ENCODE measurements around the gene MFSD8. TPM values are rescaled to one million over a fixed set of nuclear protein-coding genes. Genes with fewer than 3 reads are reported as not detected.

MFSD8 gene
- 15.6 and 41.7 TPM in 2 replicates for total RNA-seq

GRCh38 chr4:127965062-127965802, at the start of gene MFSD8, which contains the start of gene ABHD18:
Gene MFSD8, minus strand, starts transcription at chr4:127965173. Its CDS starts 40 bp downstream, at chr4:127965133.
Gene ABHD18, plus strand, starts transcription at chr4:127965406. Its CDS starts 17,550 bp downstream, at chr4:127982956.

GRCh38 chr4:127880763-127881562, 84.0 kb downstream of the MFSD8 start, which contains the start of gene PLK4:
Gene PLK4, plus strand, starts transcription at chr4:127880893. Its CDS starts 242 bp downstream, at chr4:127881135.

Other genes with a start within 250 kb of the MFSD8 start
- gene SLC25A31, start 234.8 kb downstream of the MFSD8 start, total RNA-seq = not detected in 2 replicates
- gene HSPA4L, start 182.9 kb downstream of the MFSD8 start, total RNA-seq = 0.54 and 3.7 TPM in 2 replicates
- gene PLK4, start 84.3 kb downstream of the MFSD8 start, total RNA-seq = 1.8 and 2.4 TPM in 2 replicates
- 3.2 and 4.2 TPM in 2 replicates for gene ABHD18, start 233 bp upstream of the MFSD8 start, total RNA-seq
- gene LARP1B, start 96.1 kb upstream of the MFSD8 start, total RNA-seq = 11.7 and 15.1 TPM in 2 replicates